ENCODE results near the gene MREG. TPM values are rescaled to one million over a fixed set of nuclear protein-coding genes. Genes with fewer than 3 reads are reported as not detected.
A peak's percentile ranks its signal among the peaks of the same experiment; 100 is the strongest.

The MREG gene
- polyA plus RNA-seq, 3 donors, result 0.14 to 0.47 TPM; not detected in 1

GRCh38 chr2:216004697-216005283 is 8.6 kb downstream of the MREG start:
- intact Hi-C loops (cut with micrococcal nuclease), result no loop called here
- no peak overlapping the region for H3K4me2 ChIP-seq (replicated peaks; ENCODE audit: extremely low read depth, low read length, poor library complexity, severe bottlenecking)
- no peaks in the 10 kb centered on the region for H3K36me3 ChIP-seq (replicated peaks in 1 of 2; ENCODE audit: control insufficient read depth in 1 of 2, insufficient read depth in 2 of 2, low read length in 2 of 2)
- H3K27me3 ChIP-seq (ENCODE audit: control insufficient read depth in 2 of 2, insufficient read depth in 2 of 2, low read length in 2 of 2), result no peaks in the 10 kb centered on the region
- H3K4me3 ChIP-seq (replicated peaks in 1 of 3; ENCODE audit: low read depth in 2 of 3, low read length in 3 of 3), result no peak overlapping the region
- peak in 1 of 3 donors; percentile 59 for DNase-seq
- no peaks in the 10 kb centered on the region for H3K9me3 Mint-ChIP-seq
- peak overlapping the region in 3 of 7 donors; percentile 10 to 11 (median 11) for H3K27ac Mint-ChIP-seq
- H3K9ac ChIP-seq (ENCODE audit: insufficient read depth, low read length, poor library complexity, severe bottlenecking), result no peak overlapping the region
- 33% methylated on average over 1 of the region's 3 CpGs for WGBS (ENCODE audit: insufficient coverage)
- H3K27ac ChIP-seq (ENCODE audit: low read depth in 1 of 2, low read length in 2 of 2), result no peak overlapping the region
- no peaks in the 10 kb centered on the region for H3K9me3 ChIP-seq (replicated peaks in 1 of 2; ENCODE audit: control insufficient read depth in 1 of 2, insufficient read depth in 1 of 2, low read length in 2 of 2)
- H3K4me3 Mint-ChIP-seq, result no peak overlapping the region
- peaks cover 0 to 3% (median 2%) of the 10 kb centered on the region in 3 donors for H3K27me3 Mint-ChIP-seq (ENCODE audit: low read depth in 3 of 3)
- TF ChIP-seq, protein P1, sequence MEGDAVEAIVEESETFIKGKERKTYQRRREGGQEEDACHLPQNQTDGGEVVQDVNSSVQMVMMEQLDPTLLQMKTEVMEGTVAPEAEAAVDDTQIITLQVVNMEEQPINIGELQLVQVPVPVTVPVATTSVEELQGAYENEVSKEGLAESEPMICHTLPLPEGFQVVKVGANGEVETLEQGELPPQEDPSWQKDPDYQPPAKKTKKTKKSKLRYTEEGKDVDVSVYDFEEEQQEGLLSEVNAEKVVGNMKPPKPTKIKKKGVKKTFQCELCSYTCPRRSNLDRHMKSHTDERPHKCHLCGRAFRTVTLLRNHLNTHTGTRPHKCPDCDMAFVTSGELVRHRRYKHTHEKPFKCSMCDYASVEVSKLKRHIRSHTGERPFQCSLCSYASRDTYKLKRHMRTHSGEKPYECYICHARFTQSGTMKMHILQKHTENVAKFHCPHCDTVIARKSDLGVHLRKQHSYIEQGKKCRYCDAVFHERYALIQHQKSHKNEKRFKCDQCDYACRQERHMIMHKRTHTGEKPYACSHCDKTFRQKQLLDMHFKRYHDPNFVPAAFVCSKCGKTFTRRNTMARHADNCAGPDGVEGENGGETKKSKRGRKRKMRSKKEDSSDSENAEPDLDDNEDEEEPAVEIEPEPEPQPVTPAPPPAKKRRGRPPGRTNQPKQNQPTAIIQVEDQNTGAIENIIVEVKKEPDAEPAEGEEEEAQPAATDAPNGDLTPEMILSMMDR (IDR thresholded peaks at IDR 0.05), result no peak
- H4K20me1 ChIP-seq (ENCODE audit: insufficient read depth, low read length), result no peaks in the 10 kb centered on the region
- peaks cover 27% of the 10 kb centered on the region for H3K4me1 Mint-ChIP-seq
- no peak overlapping the region for H2AFZ ChIP-seq (ENCODE audit: insufficient read depth, low read depth, low read length, poor library complexity, severe bottlenecking)
- no peaks in the 10 kb centered on the region for H3K79me2 ChIP-seq (ENCODE audit: insufficient read depth, low read length)
- peaks cover 5 to 9% of the 10 kb centered on the region in 2 donors for H3K36me3 Mint-ChIP-seq
- peaks cover 6 to 12% of the 10 kb centered on the region in 2 donors for H3K4me1 ChIP-seq (ENCODE audit: control insufficient read depth in 1 of 2, insufficient read depth in 2 of 2, low read length in 2 of 2)

- Histone ChIP-seq H3K4me1 (ENCODE audit: control insufficient read depth in 1 of 2, insufficient read depth in 2 of 2, low read length in 2 of 2) (peaks cover 6 to 12% of the 10 kb centered on the region in 2 donors), H3K4me3 (replicated peaks in 1 of 3; ENCODE audit: low read depth in 2 of 3, low read length in 3 of 3) (no peak overlapping the region), H3K36me3 (replicated peaks in 1 of 2; ENCODE audit: control insufficient read depth in 1 of 2, insufficient read depth in 2 of 2, low read length in 2 of 2) (no peaks in the 10 kb centered on the region), H2AFZ (ENCODE audit: insufficient read depth, low read depth, low read length, poor library complexity, severe bottlenecking) (no peak overlapping the region), H3K79me2 (ENCODE audit: insufficient read depth, low read length) (no peaks in the 10 kb centered on the region), H3K4me2 (replicated peaks; ENCODE audit: extremely low read depth, low read length, poor library complexity, severe bottlenecking) (no peak overlapping the region), H4K20me1 (ENCODE audit: insufficient read depth, low read length) (no peaks in the 10 kb centered on the region), H3K9ac (ENCODE audit: insufficient read depth, low read length, poor library complexity, severe bottlenecking) (no peak overlapping the region), H3K27ac (ENCODE audit: low read depth in 1 of 2, low read length in 2 of 2) (no peak overlapping the region), H3K9me3 (replicated peaks in 1 of 2; ENCODE audit: control insufficient read depth in 1 of 2, insufficient read depth in 1 of 2, low read length in 2 of 2) (no peaks in the 10 kb centered on the region), H3K27me3 (ENCODE audit: control insufficient read depth in 2 of 2, insufficient read depth in 2 of 2, low read length in 2 of 2) (no peaks in the 10 kb centered on the region)
- TF ChIP-seq, protein P1 (IDR thresholded peaks at IDR 0.05), result no peak
- H3K27me3 Mint-ChIP-seq (ENCODE audit: low read depth in 3 of 3), result peaks cover 0 to 3% (median 2%) of the 10 kb centered on the region in 3 donors
- no peaks in the 10 kb centered on the region for H3K9me3 Mint-ChIP-seq
- no peak overlapping the region for H3K27ac Mint-ChIP-seq
- intact Hi-C loops (cut with micrococcal nuclease), result no loop called here
- no peak for DNase-seq
- no peak overlapping the region for H3K4me3 Mint-ChIP-seq
- H3K4me1 Mint-ChIP-seq, result peaks cover 27% of the 10 kb centered on the region
- H3K36me3 Mint-ChIP-seq, result peaks cover 5 to 9% of the 10 kb centered on the region in 2 donors
- WGBS (ENCODE audit: insufficient coverage), result 90% methylated on average over 4 of the region's 6 CpGs
Measured at GRCh38 chr2:216003876-216004696, 9.3 kb downstream of the MREG start.
